ENCODE results near the gene IGFBP3.

GRCh38 chr7:45886931-45887667 lies 34.0 kb downstream of the IGFBP3 start:
- TF ChIP-seq INSM2 (tag by site-specific recombination; IDR thresholded peaks at IDR 0.05) = no peak
- TF ChIP-seq CTCF (tag by site-specific recombination; IDR thresholded peaks at IDR 0.05) = no peak
- TF ChIP-seq ZNF404 (tag by site-specific recombination; IDR thresholded peaks at IDR 0.05) = no peak
- TF ChIP-seq HOXA7 (CRISPR knock-in tag; IDR thresholded peaks at IDR 0.05; ENCODE audit: borderline replicate concordance) = no peak
- no peak for TF ChIP-seq TCF7L2 (IDR thresholded peaks at IDR 0.05; ENCODE audit: borderline replicate concordance, low read depth, low read length)
